Measurements from ENCODE around the gene GPATCH1. TPM values are rescaled to one million over a fixed set of nuclear protein-coding genes. Genes with fewer than 3 reads are reported as not detected.

Gene GPATCH1
- total and polyA plus RNA-seq, 9 of the 15 experiments (the other 6 are each of a cell fraction or from before 2014, with no cell fraction given) = 3.7 to 9.7 (median 7.7) TPM

- TF ChIP-seq ZBTB34 (CRISPR knock-in tag; IDR thresholded peaks at IDR 0.05) (no peak), E2F8 (IDR thresholded peaks at IDR 0.05; ENCODE audit: low read depth, partially characterized antibody) (no peak)
Observed at GRCh38 chr19:33086955-33087354, 6.0 kb downstream of the GPATCH1 start (continued).

GRCh38 chr19:33089010-33089409, 8.0 kb downstream of the GPATCH1 start:
- Histone ChIP-seq H3K4me3 (no peak overlapping the region), H3K9me1 (ENCODE audit: control insufficient read depth, insufficient read depth, low read length) (peaks cover 8% of the 10 kb centered on the region), H3K4me1 (replicated peaks in 1 of 2; ENCODE audit: control insufficient read depth in 2 of 2, insufficient read depth in 2 of 2, low read length in 2 of 2) (peaks cover 5 to 12% of the 10 kb centered on the region in 2 experiments; a peak in 3 of 5 replicates), H3K27ac (ENCODE audit: extremely low read depth, low read depth, low read length) (no peak overlapping the region), H4K20me1 (replicated peaks; ENCODE audit: control insufficient read depth, insufficient read depth, low read length) (0 out of 2 replicates have a peak, but pooled peaks cover 5% of the 10 kb centered on the region), H3K9ac (ENCODE audit: insufficient read depth in 1 of 2, low read depth in 2 of 2, low read length in 2 of 2) (no peak overlapping the region), H3K9me3 (replicated peaks; ENCODE audit: control insufficient read depth, insufficient read depth, low read depth, low read length) (no peaks in the 10 kb centered on the region), H2AFZ (ENCODE audit: low read depth, low read length) (no peak overlapping the region), H3K36me3 (ENCODE audit: control insufficient read depth, insufficient read depth, low read length) (peaks cover 44% of the 10 kb centered on the region), H3K79me2 (ENCODE audit: control insufficient read depth, insufficient read depth, low read length) (no peaks in the 10 kb centered on the region), H3K27me3 (ENCODE audit: control insufficient read depth in 2 of 2, insufficient read depth in 2 of 2, low read length in 2 of 2) (no peaks in the 10 kb centered on the region), H3K4me2 (ENCODE audit: insufficient read depth, low read length) (no peak overlapping the region)
- BruUV-seq (replicated peaks) = no TSS peak
- DNase-seq (ENCODE audit: extremely low read depth in 1 of 4, low spot score in 3 of 4) = no peak
- CTCF ChIA-PET (ENCODE audit: low intra/inter-chr PET ratio) = no interaction called here
- intact Hi-C loops (cut with micrococcal nuclease) (no loop called here), in situ Hi-C loops (cut with MboI) (no loop called here)
- FAIRE-seq = no peak
- TF ChIP-seq RBM34 (IDR thresholded peaks at IDR 0.05; ENCODE audit: borderline replicate concordance, insufficient read depth, low read length) (no peak), ZNF436 (CRISPR knock-in tag; IDR thresholded peaks at IDR 0.05) (no peak), ID3 (CRISPR knock-in tag; IDR thresholded peaks at IDR 0.05) (no peak), ID3 (tag; IDR thresholded peaks at IDR 0.05) (no peak), PRMT5 (CRISPR knock-in tag; IDR thresholded peaks at IDR 0.05) (no peak), ZBTB2 (IDR thresholded peaks at IDR 0.05) (no peak), NEUROD1 (IDR thresholded peaks at IDR 0.05; ENCODE audit: borderline replicate concordance, low read depth, low read length, partially characterized antibody) (no peak), ZNF507 (tag; conservative IDR thresholded peaks at IDR 0.05) (no peak)
- ATAC-seq = no peak
- POLR2A ChIA-PET = no interaction called here
- WGBS (ENCODE audit: insufficient coverage, low coverage, missing lambda C conversion rate) = 80% methylated on average over 3 of the region's 3 CpGs

Data from K562 (cell line).